A549 (cell line): ENCODE results near the gene IL18RAP. TPM values are rescaled to one million over a fixed set of nuclear protein-coding genes. Genes with fewer than 3 reads are reported as not detected.

Experiments
- ATAC-seq, 2 experiments: fragments of 200-7000 bp in 1 of 2; fragments of >200 bp in 1 of 2; cut with Nextera tagmentation in 1 of 2; cut with Tn5 transposase in 1 of 2; 3 replicates each; pipeline versions ENCODE4 v1.8.0 to v1.9.1; 2018 to 2020; ENCODE audit warnings: mild to moderate bottlenecking in 1 of 2, moderate library complexity in 1 of 2
- CTCF ChIA-PET: fragments of 300-600 bp; sonication (Branson Sonifier 250); formaldehyde crosslinking; extraction: SDS; loops from one replicate; lab custom pipeline; 2021; ENCODE audit warnings: antibody characterized with exemption, inconsistent platforms; lab: Yijun Ruan, JAX
- POLR2A ChIA-PET: fragments of 350-600 bp; formaldehyde crosslinking; extraction: SDS; loops from one replicate; lab custom pipeline; 2021; ENCODE audit warnings: antibody characterized with exemption, inconsistent platforms; lab: Yijun Ruan, JAX
- DNase-seq, 2 experiments: peaks; one replicate each; pipeline versions ENCODE4 v3.0.0 to v3.0.0-alpha.2; 2011 to 2016; ENCODE audit warnings: low read depth in 1 of 2, low spot score in 1 of 2
- FAIRE-seq: peaks from 2 replicates; lab custom pipeline; 2011; peaks lifted over from hg19 to GRCh38; lab: Jason Lieb, UNC
- H3K27ac ChIP-seq, 2 experiments: fragments of >200 bp; sonication (Bioruptor Twin); formaldehyde crosslinking; 3 replicates each; pipeline ENCODE4 v1.5.1; 2016 to 2017
- H3K4me1 ChIP-seq: fragments of >200 bp; sonication (Bioruptor Twin); formaldehyde crosslinking; 3 replicates; pipeline ENCODE4 v1.6.1; 2016
- H3K4me2 ChIP-seq: fragments of >200 bp; sonication (Bioruptor Twin); formaldehyde crosslinking; 3 replicates; pipeline ENCODE4 v1.6.1; 2016
- H3K4me3 ChIP-seq: fragments of >200 bp; sonication (Bioruptor Twin); formaldehyde crosslinking; 3 replicates; pipeline ENCODE4 v1.5.1; 2016
- H3K9me3 ChIP-seq: fragments of >200 bp; sonication (Bioruptor Twin); formaldehyde crosslinking; 3 replicates; pipeline ENCODE4 v1.6.1; 2016
- BHLHE40 ChIP-seq: IDR thresholded peaks from 2 replicates; pipeline ENCODE4 v1.6.1; 2012; ENCODE audit warnings: low read depth, low read length, inconsistent platforms
- CBX2 ChIP-seq: fragments of 200-600 bp; sonication (generic); IDR thresholded peaks from 2 replicates; pipeline ENCODE4 v1.6.1; 2016; ENCODE audit warnings: low read depth, mild to moderate bottlenecking, borderline replicate concordance
- CBX8 ChIP-seq: fragments of 200-600 bp; sonication (generic); IDR thresholded peaks from 2 replicates; pipeline ENCODE4 v1.6.1; 2016
- CEBPB ChIP-seq, 2 experiments: fragments of >200 bp in 1 of 2; sonication (Bioruptor Twin) in 1 of 2; formaldehyde crosslinking in 1 of 2; IDR thresholded peaks; 2 replicates each; pipeline ENCODE4 v1.6.1; 2012 to 2016
- E2F6 ChIP-seq: IDR thresholded peaks from 2 replicates; pipeline ENCODE4 v1.6.1; 2012; ENCODE audit warnings: low read depth, borderline replicate concordance
- EHF ChIP-seq: fragments of 250-450 bp; sonication (Bioruptor Pico); IDR thresholded peaks from 2 replicates; pipeline ENCODE4 v1.5.0; 2020; ENCODE audit warnings: mild to moderate bottlenecking
- EHMT2 ChIP-seq: fragments of 200-600 bp; sonication (generic); IDR thresholded peaks from 2 replicates; pipeline ENCODE4 v1.6.1; 2016; ENCODE audit warnings: antibody characterized with exemption, low read depth, mild to moderate bottlenecking, moderate library complexity
- FOSB ChIP-seq: fragments of 250-450 bp; sonication (Bioruptor Pico); IDR thresholded peaks from 2 replicates; pipeline ENCODE4 v1.5.0; 2020; ENCODE audit warnings: mild to moderate bottlenecking, moderate library complexity
- FOSL2 ChIP-seq, 2 experiments: fragments of 450-650 bp in 1 of 2; fragments of >200 bp in 1 of 2; sonication (Bioruptor Twin) in 1 of 2; formaldehyde crosslinking; IDR thresholded peaks; 2 replicates each; pipeline versions ENCODE4 v1.5.0 to v1.6.1; 2016 to 2020; ENCODE audit warnings: mild to moderate bottlenecking in 1 of 2, moderate library complexity in 1 of 2
- HDAC2 ChIP-seq: fragments of 200-600 bp; sonication (generic); IDR thresholded peaks from 2 replicates; pipeline ENCODE4 v1.6.1; 2016
- HEYL ChIP-seq: fragments of 250-450 bp; sonication (Bioruptor Pico); IDR thresholded peaks from 2 replicates; pipeline ENCODE4 v1.8.0; 2021; ENCODE audit warnings: mild to moderate bottlenecking, moderate library complexity
- HOXA7 ChIP-seq: fragments of 250-450 bp; sonication (Bioruptor Pico); IDR thresholded peaks from 2 replicates; pipeline ENCODE4 v1.5.0; 2020; ENCODE audit warnings: mild to moderate bottlenecking, moderate library complexity
- HOXB5 ChIP-seq: fragments of 250-450 bp; sonication (Bioruptor Pico); IDR thresholded peaks from 2 replicates; pipeline ENCODE4 v1.5.0; 2020; ENCODE audit warnings: mild to moderate bottlenecking, moderate library complexity
- JUNB ChIP-seq: fragments of >200 bp; sonication (Bioruptor Twin); formaldehyde crosslinking; IDR thresholded peaks from 2 replicates; pipeline ENCODE4 v1.6.1; 2016
- KDM5A ChIP-seq: fragments of 200-600 bp; sonication (generic); IDR thresholded peaks from 2 replicates; pipeline ENCODE4 v1.6.1; 2016; ENCODE audit warnings: antibody characterized with exemption, mild to moderate bottlenecking
- MAFK ChIP-seq: fragments of 450-650 bp; IDR thresholded peaks from 2 replicates; pipeline ENCODE4 v1.6.1; 2014; ENCODE audit not compliant: partially characterized antibody
- NFE2L2 ChIP-seq: fragments of 150-350 bp; conservative IDR thresholded peaks from 2 replicates; pipeline ENCODE4 v1.6.1; 2014; ENCODE audit warnings: low read length
- NR3C1 ChIP-seq: fragments of >200 bp; sonication (Bioruptor Twin); formaldehyde crosslinking; IDR thresholded peaks from 3 replicates; pipeline ENCODE4 v1.6.1; 2017
- PHF8 ChIP-seq: fragments of 200-600 bp; sonication (generic); IDR thresholded peaks from 2 replicates; pipeline ENCODE4 v1.6.1; 2016; ENCODE audit warnings: low read depth, mild to moderate bottlenecking, antibody characterized with exemption, moderate library complexity, borderline replicate concordance
- POLR2A ChIP-seq: IDR thresholded peaks from 2 replicates; pipeline ENCODE4 v1.6.1; 2012; ENCODE audit warnings: mild to moderate bottlenecking, low read length
- RARB ChIP-seq: fragments of 250-450 bp; sonication (Bioruptor Pico); IDR thresholded peaks from 2 replicates; pipeline ENCODE4 v1.8.0; 2021; ENCODE audit warnings: mild to moderate bottlenecking, moderate library complexity
- RCOR1 ChIP-seq: fragments of 150-350 bp; IDR thresholded peaks from 2 replicates; pipeline ENCODE4 v1.6.1; 2014; ENCODE audit warnings: antibody characterized with exemption, low read length, low read depth
- RFX5 ChIP-seq: fragments of 450-650 bp; IDR thresholded peaks from 2 replicates; pipeline ENCODE4 v1.7.1; 2014; ENCODE audit warnings: antibody characterized with exemption, mild to moderate bottlenecking, moderate library complexity
- RNF2 ChIP-seq: fragments of 200-600 bp; sonication (generic); IDR thresholded peaks from 2 replicates; pipeline ENCODE4 v1.6.1; 2016; ENCODE audit warnings: low read depth, mild to moderate bottlenecking, antibody characterized with exemption, moderate library complexity, borderline replicate concordance
- TFCP2L1 ChIP-seq: fragments of 250-450 bp; sonication (Bioruptor Pico); IDR thresholded peaks from 2 replicates; pipeline ENCODE4 v1.5.0; 2021; ENCODE audit warnings: mild to moderate bottlenecking
- TP53 ChIP-seq: fragments of 250-450 bp; sonication (Bioruptor Pico); IDR thresholded peaks from 2 replicates; pipeline ENCODE4 v1.5.0; 2021; ENCODE audit warnings: mild to moderate bottlenecking, moderate library complexity
- ZSCAN20 ChIP-seq: fragments of 250-450 bp; sonication (Bioruptor Pico); IDR thresholded peaks from 2 replicates; pipeline ENCODE4 v1.8.0; 2022; ENCODE audit warnings: mild to moderate bottlenecking, moderate library complexity
- WGBS: methylation state at CpG from one replicate; pipeline ENCODE4 v1.1.6; 2017; ENCODE audit errors: missing lambda C conversion rate; 5-methylcytosine and 5-hydroxymethylcytosine counted together
- polyA plus RNA-seq, 4 experiments: library from polyadenylated mRNA; depleted of rRNA in 3 of 4; stranded (reverse); fragments of >200 nt; fragmentation: RNase III in 1 of 4; extraction: RNeasy Plus Mini Kit Qiagen cat#74134 plus additional on column Dnase treatment in 1 of 4; gene quantifications; 2 replicates in 3 of 4; 3 replicates in 1 of 4; pipeline ENCODE4 v1.2.3, GENCODE V29; 2011 to 2017
- TF ChIP-seq, protein P1 (sequence below): fragments of >200 bp; sonication (Bioruptor Twin); formaldehyde crosslinking; IDR thresholded peaks from 3 replicates; pipeline ENCODE4 v1.5.1; 2016
- TF ChIP-seq, protein P2 (sequence below): fragments of 150-350 bp; IDR thresholded peaks from 2 replicates; pipeline ENCODE4 v1.6.1; 2014; ENCODE audit warnings: low read depth, mild to moderate bottlenecking, low read length
- TF ChIP-seq, protein P3 (sequence below): fragments of >200 bp; sonication (Bioruptor Twin); formaldehyde crosslinking; IDR thresholded peaks from 2 replicates; pipeline ENCODE4 v1.6.1; 2016

IL18RAP gene
- polyA plus RNA-seq, 2 of the 4 experiments (the other 2 are of a cell fraction) = 0.04 TPM; not detected in 1

DNA sequence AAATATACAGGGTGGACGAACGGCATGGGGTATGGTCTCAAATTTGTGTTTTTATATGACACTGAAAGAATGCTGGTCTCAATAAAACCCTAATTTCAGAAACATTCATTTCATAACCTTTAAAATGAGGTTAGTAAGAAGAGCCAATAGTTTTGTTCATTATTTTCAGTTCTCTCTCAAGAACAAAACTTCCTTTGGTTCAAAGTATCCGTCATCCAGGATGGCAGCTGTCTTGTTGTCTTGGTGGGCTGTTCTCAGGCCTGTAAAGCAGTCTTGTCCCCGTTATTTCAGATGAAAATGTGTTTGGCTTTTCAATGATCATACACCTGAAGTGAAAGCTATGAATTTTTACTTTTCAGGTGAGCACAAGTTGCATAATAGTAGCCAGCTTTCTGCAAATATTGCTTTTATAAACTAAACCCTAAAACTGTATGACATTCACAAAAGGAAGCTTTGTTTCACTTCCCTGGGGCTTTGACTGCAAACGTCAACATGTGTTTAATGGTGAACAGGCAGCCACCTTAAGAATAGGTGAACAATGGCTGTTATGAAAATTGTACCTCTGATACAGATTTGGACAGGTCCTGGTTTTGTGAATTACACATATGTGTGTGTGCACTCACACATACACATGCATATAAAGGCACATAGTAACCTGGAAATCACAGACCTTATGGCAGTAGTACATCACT is 2.6 kb downstream of the IL18RAP start:
- no peak for TF ChIP-seq NR3C1
- no peak for TF ChIP-seq HOXB5 (CRISPR knock-in tag)
- TF ChIP-seq CEBPB (IDR thresholded peaks at IDR 0.05) = no peak
- no peak for TF ChIP-seq HDAC2
- no peak for TF ChIP-seq CBX8
- TF ChIP-seq RCOR1 = no peak
- TF ChIP-seq, protein P1, sequence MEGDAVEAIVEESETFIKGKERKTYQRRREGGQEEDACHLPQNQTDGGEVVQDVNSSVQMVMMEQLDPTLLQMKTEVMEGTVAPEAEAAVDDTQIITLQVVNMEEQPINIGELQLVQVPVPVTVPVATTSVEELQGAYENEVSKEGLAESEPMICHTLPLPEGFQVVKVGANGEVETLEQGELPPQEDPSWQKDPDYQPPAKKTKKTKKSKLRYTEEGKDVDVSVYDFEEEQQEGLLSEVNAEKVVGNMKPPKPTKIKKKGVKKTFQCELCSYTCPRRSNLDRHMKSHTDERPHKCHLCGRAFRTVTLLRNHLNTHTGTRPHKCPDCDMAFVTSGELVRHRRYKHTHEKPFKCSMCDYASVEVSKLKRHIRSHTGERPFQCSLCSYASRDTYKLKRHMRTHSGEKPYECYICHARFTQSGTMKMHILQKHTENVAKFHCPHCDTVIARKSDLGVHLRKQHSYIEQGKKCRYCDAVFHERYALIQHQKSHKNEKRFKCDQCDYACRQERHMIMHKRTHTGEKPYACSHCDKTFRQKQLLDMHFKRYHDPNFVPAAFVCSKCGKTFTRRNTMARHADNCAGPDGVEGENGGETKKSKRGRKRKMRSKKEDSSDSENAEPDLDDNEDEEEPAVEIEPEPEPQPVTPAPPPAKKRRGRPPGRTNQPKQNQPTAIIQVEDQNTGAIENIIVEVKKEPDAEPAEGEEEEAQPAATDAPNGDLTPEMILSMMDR = no peak
- no peak for TF ChIP-seq FOSL2 (IDR thresholded peaks at IDR 0.05)
- TF ChIP-seq FOSL2 (CRISPR knock-in tag; IDR thresholded peaks at IDR 0.05) = no peak
- no peak for TF ChIP-seq POLR2A
- TF ChIP-seq JUNB = no peak
- no peak for TF ChIP-seq ZSCAN20 (CRISPR knock-in tag)
- no peak for TF ChIP-seq PHF8
- TF ChIP-seq EHMT2 = no peak
- TF ChIP-seq RFX5 = no peak
- no peak for TF ChIP-seq FOSB (CRISPR knock-in tag)
- TF ChIP-seq CBX2 = no peak
- DNase-seq (no peak), FAIRE-seq (no peak), ATAC-seq (no peak)
- Histone ChIP-seq H3K4me2 (no peak overlapping the region), H3K4me1 (no peaks in the 10 kb centered on the region), H3K27ac (no peak overlapping the region), H3K9me3 (no peaks in the 10 kb centered on the region), H3K4me3 (no peak overlapping the region)
- POLR2A ChIA-PET = no interaction called here
- 31% methylated on average over 5 of the region's 5 CpGs for WGBS
- CTCF ChIA-PET = no interaction called here

- TF ChIP-seq MAFK (peak; percentile 63), KDM5A (no peak)
- WGBS = 23% methylated on average over 1 of the region's 1 CpG
- H3K4me2 ChIP-seq = no peak overlapping the region
- CTCF ChIA-PET = interaction anchor here (0.6 kb wide), 1 partner anchor 33 kb away, joined by 3 read pairs; no protein-coding TSS in a partner anchor
- no peak overlapping the region for H3K27ac ChIP-seq
- ATAC-seq (no peak), FAIRE-seq (no peak), DNase-seq (no peak)
- POLR2A ChIA-PET = no interaction called here
- H3K4me1 ChIP-seq = no peaks in the 10 kb centered on the region
- no peak overlapping the region for H3K4me3 ChIP-seq
- H3K9me3 ChIP-seq = no peaks in the 10 kb centered on the region
These were observed 4.3 kb downstream of the IL18RAP start for GRCh38 chr2:102427249-102427648.

- no peaks in the 10 kb centered on the region for H3K4me1 ChIP-seq
- no peak overlapping the region for H3K4me3 ChIP-seq
- H3K27ac ChIP-seq = no peak overlapping the region
- ATAC-seq = no peak
- no peak for TF ChIP-seq POLR2A
- no peak for TF ChIP-seq MAFK
- no peak for TF ChIP-seq EHMT2
- no peak for TF ChIP-seq RARB (CRISPR knock-in tag)
- TF ChIP-seq E2F6 = no peak
- TF ChIP-seq NFE2L2 = no peak
- TF ChIP-seq HEYL = no peak
- TF ChIP-seq CBX8 = no peak
- TF ChIP-seq CBX2 = no peak
- TF ChIP-seq BHLHE40 = no peak
- TF ChIP-seq RNF2 = no peak
- no peak for TF ChIP-seq HOXA7 (CRISPR knock-in tag)
- no peak for TF ChIP-seq TFCP2L1
- TF ChIP-seq FOSL2 (IDR thresholded peaks at IDR 0.05) = no peak
- no peak for TF ChIP-seq FOSL2 (CRISPR knock-in tag; IDR thresholded peaks at IDR 0.05)
- TF ChIP-seq, protein P2, sequence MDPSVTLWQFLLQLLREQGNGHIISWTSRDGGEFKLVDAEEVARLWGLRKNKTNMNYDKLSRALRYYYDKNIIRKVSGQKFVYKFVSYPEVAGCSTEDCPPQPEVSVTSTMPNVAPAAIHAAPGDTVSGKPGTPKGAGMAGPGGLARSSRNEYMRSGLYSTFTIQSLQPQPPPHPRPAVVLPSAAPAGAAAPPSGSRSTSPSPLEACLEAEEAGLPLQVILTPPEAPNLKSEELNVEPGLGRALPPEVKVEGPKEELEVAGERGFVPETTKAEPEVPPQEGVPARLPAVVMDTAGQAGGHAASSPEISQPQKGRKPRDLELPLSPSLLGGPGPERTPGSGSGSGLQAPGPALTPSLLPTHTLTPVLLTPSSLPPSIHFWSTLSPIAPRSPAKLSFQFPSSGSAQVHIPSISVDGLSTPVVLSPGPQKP = no peak
- TF ChIP-seq EHF (CRISPR knock-in tag) = no peak
- TF ChIP-seq, protein P3, sequence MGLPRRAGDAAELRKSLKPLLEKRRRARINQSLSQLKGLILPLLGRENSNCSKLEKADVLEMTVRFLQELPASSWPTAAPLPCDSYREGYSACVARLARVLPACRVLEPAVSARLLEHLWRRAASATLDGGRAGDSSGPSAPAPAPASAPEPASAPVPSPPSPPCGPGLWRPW = no peak
- TF ChIP-seq TP53 (CRISPR knock-in tag) = no peak
- TF ChIP-seq, all 56 proteins: peak for 0
- DNase-seq (no peak), FAIRE-seq (no peak)
- Histone ChIP-seq H3K9me3 (no peaks in the 10 kb centered on the region), H3K4me2 (no peak overlapping the region)
- ChIA-PET CTCF (no interaction called here), POLR2A (no interaction called here)
- 6% methylated on average over 2 of the region's 2 CpGs for WGBS
These were observed 5.6 kb downstream of the IL18RAP start for GRCh38 chr2:102428573-102428972.
